ENCODE data around the gene C13orf46.

- TF ChIP-seq CTCF (IDR thresholded peaks at IDR 0.05) (no peak), EZH2phosphoT487 (IDR thresholded peaks at IDR 0.05) (no peak)
Measured at GRCh38 chr13:113930671-113931637, 42.9 kb downstream of the C13orf46 start.
